Fibroblast of skin of right quadriceps (primary cell): ENCODE data around the gene CHST1.
A peak's percentile ranks its signal among the peaks of the same experiment; 100 is the strongest.

Source experiments
- DNase-seq: peaks from one replicate; pipeline ENCODE4 v3.0.0-alpha.2; 2013

The CHST1 gene

DNA sequence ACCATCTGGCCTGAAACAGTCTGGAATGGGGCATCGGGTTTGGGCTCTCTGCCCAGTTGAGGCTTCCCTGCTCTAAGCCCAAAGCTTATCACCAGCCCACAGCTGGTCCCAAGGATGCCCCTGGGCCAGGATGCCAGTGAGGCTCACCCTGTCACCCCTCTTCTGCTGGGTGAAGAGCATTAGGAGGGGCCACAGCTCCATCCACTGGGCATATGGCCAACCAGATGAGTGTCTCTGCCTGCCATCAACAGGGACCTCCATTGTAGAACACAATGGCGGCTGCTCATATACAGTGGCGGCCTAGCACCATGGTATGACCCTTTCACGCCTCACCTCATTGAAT is 5.6 kb downstream of the CHST1 start:
- no peak for DNase-seq

DNA sequence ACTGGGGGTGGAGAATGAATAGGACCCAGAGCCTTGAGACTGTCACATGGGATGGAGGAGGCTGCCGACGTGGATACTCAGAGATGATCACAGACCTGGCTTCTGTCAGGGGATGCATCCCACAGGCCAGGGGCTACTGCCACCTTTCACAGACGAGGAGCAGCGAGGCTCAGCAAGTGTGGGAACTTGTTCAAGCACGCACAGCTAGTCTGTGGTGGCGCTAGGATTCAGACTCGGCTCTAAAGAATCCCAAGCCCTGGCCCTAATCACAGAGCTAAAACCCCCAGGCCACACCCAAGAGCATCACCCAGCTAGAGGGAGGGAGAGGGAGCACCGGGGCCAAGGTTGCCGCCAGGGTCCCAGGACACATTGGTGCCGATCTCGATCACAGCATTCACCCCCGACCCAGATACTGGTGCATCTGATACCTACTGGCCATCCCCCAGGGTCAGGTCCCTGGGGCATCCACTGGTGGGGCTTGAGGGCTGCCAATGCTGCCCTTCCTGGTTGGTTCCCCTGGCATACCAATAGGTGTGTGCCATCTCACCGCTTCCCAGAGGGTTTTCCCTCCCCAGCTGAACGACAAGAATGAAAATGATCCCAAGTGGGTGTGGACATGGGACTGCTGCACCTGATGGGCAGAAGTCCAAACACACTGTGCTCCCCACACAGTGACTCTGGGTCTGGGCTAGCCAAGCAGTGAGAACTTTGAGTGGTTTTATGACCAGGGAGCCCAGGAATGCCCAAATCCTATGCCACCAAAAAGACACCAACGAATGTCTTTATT is 6.2 kb downstream of the CHST1 start:
- DNase-seq = no peak

DNA sequence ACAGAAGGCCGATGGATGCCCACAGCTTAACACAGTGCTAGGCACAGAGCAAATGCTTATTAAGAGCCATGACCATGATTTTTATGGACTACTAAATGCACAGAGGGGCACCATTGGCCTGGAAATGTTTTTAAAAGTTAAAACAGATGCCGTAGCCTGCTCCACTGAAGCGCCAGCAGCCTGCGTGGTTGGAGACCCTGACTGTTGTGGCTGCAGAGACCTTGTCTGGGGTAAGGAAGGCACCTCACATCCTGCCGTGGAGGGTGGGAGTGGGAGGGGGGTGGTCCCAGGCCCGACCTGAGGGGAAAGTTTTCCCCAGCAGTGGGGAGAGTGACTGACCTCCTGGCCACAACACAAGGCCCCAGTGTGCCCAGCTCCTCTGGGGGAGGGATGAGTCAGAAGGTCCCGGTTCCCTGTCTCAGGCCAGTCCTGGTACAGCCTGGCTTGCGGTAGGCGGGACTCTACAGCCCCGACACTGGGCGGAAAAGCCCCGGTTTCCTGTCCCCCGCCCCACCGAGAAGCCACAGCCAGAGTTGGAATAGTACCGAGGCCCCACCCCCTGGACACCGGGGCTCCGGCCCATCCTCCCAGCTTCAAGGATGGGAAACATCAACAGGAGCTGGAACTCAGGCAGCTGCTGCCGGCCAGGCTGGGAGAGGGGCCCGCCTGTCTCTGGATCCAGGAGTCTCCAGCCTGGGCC is 7.0 kb downstream of the CHST1 start:
- DNase-seq = peak; percentile 59

DNA sequence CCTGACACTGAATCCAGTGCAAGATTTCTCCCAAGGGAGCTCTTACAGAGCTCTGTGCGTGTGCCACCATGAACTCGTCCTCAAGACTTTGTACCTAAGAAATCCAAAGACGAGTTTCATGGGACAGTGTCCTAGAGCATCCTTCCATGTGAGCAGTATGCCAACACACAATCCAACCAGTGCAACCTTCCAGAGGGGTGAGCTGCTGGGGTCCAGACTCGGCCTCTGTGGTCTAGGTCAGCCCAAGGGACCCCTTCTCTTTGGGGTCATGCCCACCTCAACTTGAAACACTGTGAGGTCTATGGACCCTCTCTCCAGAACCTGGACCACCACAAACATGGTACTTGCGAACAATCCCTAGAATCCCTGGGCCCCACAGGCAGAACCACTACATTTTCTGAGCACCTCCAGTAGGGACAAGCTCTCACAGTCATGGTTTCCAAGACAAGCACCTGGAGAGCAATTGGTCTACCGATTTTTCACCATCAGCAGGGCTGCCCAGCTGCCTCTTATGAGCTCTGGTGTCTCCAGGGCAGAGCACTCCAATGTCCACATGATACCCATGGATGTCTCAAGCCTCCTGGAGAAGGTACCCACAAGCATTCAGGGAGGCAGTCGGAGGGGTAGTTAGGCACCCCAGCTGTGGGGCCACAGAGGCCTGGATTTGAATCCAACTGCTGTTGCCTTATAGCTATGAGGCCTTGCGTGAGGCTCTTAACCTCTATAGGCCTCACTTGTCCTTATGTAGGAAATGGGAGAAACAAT is 7.7 kb downstream of the CHST1 start:
- no peak for DNase-seq

DNA sequence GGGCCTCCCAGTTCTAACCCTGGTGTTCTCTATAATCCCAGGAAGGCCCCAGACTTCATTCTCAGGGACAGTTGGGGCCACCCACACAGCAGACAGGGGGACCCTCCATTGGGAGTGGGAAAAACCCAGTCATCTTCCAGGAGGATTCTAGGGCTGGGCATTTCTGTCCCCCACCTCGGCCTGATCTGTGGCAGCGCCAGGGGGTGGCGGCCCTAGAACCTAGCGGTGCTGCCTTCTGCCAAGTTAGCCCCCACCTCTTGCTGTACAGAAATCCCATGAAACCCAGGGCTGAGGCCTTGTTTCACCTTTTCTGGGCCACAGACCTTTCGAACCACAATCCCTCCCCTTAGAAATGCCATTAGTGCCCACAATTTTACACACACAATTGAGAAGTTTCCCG is 9.6 kb downstream of the CHST1 start:
- no peak for DNase-seq

DNA sequence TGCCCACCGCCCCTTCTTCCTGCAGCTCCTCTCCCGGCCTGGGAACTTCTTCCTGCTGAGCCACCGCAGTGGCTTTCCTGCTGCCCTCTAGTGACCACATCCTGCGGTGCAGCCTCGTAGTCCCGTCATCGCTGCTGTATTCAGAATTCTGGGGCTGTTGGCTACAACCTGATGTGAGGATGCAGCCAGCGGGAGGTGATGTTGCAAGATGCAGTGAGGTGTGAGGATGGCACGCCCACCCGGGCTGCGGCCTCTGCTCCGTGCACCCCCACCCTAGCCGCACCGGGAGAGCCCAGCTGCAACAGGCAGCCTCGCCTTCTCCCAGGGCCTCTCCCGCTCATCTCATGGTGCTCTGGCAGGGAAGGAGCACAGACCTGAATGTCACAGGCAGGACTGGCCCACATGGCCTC is 10.1 kb downstream of the CHST1 start:
- DNase-seq = peak; percentile 55

DNA sequence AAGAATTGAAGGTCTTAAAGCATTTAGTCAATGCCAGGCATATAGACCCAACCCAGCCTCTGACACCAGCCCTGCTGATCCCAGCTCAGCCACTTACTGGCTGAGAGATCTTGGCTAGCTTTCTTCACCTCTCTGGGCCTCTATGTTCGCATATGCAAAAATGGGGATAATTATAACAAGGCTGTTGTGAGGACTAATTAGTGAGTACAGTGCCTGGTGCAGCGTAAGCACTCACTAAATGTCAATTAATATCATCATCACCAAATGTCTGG is 10.5 kb downstream of the CHST1 start:
- DNase-seq = no peak

DNA sequence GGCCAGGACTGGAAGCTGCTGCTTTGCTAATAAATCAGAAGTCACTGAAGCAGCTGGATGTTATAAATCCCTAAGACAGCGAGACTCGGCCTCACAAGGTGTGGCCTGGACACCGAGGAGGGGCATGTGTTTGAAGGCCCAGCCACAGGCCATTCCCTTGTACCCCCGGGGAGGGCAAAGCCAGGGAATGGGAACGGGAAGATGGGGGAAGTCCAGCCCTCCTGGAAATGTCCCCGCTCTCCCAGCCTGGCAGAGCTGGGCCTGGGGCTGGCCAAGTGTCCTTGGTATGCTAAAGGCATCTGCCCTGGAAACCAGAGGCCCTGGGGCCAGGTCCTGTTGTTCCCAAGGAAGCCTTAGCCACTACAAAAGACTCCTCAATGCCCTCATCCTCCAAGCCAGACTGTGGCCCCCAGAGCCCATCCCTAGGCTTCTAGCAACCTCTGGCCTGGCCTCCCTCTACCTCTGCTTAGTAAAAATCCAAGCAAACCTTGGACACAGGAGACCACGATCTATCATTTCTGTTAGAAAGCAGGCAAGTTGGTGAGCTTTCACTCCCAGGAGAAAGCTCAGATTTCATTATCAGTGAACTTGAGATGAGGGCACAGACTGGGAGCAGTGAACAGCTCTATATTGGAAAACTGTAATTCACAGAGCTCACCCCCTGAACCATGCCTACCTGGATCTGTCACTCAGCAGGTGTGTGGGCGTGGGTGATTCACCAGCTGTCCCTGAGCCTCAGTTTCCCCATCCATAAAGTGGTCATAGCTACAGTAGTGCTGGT is 11.0 kb downstream of the CHST1 start:
- DNase-seq = no peak

DNA sequence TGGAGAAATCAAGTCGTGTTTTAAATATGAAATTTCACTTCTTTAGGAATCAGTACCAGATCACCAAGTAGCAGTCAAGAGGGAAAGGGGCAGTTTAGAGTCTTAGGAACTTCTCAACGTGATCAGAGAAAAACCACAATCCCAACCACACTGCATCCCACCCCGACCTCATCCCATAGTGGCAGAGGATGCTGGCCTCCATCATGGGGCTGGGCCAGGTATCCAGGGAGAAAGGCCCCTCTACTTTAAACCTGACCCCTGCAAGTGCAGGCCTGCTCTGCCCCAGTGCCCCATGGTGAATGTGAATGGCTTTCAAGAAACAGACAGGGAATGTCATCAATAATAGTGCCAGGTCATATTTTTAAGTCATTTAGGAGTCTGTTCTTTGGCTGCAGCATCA is 12.1 kb downstream of the CHST1 start:
- DNase-seq = no peak

DNA sequence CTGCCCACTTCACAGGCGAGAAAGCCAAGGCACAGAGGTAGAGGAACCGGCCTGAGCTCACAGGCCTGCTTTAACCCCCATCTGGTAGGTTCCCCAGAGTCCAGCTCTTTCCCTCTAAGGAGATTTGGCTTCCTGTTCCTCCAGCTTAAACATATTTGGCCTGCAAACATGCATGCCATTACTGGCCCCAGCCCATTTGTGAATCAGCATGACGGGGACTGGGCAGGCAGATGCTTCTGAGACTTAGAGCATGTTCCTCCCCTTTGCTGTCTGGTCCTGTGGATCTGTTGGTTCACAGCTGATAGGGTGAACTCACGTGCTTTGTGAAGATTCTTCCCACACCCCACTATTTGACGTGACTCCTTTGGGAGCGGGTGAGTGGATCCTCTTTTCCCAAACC is 12.6 kb downstream of the CHST1 start:
- peak; percentile 48 for DNase-seq

DNA sequence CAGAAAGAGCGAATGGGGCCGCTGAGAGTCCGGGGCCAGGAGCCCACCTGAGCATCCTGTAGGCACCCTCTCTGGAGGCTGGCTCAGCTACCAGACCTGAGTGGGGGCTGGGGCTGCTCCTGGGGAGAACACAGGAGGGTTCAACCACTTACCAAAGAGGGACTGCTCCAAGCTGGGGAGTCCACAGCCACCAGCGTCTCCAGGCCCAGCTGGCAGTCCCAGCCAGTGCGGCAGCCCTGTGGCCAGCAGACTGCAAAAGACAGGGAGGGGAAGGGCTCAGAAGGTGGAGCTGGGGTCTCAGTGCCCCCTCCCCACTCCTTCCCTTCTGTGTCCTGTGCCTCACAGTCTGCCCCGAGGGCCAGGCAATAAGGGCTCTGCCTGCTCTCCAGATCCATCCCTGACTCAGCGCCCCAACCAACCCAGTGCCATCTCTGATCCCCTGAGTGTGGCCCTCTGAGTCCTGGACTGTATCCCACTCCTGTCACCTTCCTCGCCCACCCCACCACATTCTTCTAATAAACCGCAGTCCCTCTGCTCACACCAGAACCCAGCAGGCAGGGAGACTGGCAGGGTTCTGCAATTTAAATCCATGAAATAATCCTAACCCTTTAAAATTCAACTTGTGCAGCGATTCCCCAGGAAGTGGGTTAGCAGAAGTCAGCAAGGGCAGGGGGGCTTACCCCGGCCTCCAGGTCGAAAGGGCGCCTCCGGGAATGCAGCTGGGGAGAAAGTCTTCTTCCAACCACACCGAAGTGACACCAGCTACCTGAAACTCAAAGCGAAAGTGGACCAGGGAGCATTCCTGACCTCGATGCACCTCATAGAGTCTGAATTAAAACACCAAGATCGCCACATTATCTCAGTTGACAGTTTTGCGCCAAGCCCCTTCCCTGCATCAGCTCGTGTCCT is 13.3 kb downstream of the CHST1 start:
- no peak for DNase-seq

DNA sequence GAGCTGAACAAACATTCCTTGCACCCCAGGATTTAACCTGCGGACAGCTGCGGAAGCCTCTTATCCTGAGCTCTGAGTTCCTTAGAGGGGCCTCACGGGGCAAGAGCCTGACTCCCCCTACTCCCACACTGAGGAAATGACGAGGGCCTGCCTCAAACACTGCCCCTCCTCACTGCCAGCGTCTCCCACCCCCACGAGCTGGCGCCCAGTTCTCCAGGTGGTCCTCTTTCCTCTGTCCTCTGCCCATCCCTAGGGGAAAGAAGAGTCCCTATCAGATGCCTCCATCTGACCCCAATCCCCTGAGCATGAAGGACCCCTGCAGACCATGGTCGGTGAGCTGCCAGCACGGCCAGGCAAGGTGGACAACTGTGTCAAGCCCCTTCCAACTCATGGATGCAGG is 14.3 kb downstream of the CHST1 start:
- DNase-seq = no peak

DNA sequence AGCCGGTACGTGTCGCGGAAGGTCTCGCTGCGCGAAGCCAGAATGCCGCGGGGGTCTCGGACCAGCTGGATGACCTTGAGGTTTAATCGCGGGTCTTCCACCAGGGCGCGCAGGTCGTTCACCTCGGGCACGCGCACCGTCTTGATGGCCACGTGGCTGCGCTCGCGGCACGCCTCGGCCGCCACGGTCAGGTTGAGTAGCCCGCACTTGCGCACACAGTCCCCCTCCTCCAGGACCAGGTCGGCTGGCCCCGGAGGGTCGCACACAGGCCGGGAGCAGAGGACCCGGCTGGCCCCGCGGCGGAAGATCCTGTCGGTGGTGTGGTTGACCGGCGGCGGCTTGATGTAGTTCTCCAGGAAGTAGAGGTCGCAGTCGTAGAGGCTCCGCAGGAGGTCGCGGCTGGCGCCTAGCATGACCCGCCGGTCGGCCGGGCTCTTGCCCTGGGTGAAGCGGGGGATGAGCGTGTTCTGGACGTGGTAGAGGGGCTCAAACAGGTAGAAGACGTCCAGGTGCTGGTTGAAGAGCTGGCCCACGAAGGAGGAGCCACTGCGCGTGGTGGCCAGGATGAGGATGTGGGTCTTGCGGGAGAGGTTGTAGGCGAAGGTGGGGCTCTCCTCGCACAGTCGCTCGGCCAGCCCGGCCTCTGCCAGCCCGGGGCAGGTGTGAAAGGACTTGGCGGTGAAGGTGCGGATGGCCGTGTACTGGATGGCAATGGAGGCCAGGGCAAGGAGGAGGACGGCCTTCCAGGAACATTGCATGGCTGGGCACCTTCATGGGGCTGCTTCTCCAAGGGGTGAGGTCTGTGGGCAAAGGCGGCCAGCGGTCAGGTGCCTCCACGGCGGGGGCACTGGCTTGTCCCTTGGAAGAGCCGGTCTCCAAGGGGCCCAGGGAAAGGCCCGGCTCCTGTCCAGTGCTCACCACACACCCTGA is 15.0 kb downstream of the CHST1 start:
- DNase-seq = no peak

DNA sequence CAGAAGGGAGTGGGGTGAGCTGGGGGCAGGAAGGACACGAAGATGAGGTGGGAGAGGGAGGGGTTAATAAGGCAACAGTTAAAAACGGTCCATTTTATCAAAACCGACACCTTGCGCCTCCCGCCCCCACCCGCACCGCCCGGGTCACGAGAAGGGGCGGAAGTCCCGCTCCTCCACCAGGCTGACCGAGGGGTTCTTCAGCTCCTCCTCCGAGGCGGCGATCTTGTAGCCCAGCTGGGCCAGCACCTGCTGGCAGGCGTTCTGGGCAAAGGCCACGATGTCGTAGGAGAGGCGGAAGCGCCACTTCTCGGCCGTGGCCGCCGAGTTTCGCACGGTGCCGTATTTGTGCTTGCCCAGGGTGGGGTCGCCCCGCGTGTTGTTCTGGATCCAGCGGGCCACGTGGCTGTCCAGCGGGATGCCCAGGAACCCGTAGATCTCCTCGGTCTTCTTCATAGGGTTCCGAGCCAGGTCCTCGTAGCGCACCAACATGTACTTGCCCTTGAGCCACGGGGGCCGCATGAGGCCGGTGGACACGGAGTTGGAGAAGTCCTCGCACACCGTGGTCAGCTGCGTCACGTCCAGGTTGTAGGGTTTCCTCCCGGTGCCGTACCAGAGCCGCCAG is 15.8 kb downstream of the CHST1 start:
- DNase-seq = no peak

DNA sequence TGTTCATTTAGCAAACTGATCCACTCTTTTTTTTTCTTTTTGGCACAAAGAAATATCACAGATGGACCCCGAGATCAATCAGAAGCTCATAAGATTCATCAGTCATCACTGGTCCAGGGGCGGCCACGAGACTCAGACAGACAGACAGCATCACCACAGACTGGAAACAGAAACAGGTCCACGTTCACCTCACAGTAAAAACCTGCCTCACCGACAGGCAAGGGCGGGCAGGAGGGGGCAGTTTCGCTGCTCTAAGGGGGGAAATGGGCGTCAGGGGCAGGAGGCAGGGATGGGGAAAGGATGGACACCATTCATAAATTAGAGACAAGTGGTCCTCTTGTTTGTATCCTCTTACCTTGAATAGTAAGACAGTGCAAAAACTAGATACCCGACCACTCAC is 16.5 kb downstream of the CHST1 start:
- no peak for DNase-seq

DNA sequence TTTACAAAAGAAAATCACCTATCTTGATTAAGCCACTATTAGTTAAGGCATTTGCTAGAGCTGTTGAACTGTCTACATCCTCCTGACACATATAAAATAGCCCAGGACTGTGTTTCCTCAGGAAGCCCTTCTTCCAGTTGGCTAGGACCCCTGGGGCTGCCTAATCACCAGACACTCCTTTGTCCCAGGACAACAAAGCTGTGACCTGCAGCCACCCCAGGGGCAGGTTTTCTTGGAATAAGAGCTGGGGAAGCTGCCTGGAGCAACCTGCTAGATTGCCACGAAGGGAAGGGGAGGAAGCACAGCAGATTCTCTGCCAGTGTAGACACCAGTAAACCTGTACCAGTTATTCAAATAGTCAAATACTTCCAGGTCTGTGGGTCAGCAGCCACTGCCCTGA is 17.6 kb downstream of the CHST1 start:
- no peak for DNase-seq

DNA sequence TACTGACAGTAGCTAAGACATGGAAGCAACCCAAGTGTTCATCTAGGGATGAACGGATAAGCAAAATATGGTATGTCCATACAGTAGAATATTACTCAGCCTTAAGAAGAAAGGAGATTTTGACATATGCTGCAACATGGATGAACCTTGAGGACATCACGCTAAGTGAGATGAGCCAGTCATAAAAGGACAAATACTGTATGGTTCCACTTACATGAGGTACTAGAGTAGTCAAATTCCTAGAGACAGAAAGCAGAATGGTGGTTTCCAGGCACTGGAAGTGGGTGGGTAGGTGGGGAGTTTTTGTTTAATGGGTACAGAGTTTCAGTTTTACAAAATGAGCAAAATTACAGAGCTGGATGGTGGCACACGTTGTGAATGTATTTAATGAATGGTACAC is 18.1 kb downstream of the CHST1 start:
- DNase-seq = no peak

DNA sequence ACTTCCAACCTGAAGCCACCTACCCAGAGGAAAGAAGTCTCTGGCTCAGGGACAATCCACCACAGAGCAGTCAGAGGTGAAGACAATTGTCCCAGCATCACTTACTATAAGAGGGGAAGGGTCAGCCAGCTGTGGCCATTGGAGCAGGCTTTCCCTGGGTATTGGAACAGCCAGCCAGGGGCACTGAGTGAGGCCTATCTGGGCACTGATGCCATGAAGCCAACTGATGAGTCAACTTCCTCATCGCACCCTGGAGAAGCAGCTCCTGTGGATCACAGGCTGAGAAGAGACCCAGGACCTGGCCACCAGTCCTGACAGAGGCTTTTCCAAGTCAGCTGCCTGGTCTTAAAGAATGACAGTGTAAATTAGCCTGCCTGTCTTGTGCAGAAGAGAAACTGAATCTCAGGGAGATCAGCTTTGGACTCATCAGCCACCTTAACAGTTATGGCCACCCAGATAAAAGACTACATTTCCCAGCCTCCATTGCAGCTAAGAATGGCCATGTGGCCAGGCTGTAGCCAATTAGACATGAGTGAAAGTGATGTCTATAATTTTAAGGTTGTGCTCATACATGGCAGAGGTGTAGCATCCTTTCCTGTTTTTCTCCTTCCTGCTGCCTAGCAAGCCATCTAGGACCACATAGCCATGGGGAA is 19.0 kb downstream of the CHST1 start:
- DNase-seq = no peak

DNA sequence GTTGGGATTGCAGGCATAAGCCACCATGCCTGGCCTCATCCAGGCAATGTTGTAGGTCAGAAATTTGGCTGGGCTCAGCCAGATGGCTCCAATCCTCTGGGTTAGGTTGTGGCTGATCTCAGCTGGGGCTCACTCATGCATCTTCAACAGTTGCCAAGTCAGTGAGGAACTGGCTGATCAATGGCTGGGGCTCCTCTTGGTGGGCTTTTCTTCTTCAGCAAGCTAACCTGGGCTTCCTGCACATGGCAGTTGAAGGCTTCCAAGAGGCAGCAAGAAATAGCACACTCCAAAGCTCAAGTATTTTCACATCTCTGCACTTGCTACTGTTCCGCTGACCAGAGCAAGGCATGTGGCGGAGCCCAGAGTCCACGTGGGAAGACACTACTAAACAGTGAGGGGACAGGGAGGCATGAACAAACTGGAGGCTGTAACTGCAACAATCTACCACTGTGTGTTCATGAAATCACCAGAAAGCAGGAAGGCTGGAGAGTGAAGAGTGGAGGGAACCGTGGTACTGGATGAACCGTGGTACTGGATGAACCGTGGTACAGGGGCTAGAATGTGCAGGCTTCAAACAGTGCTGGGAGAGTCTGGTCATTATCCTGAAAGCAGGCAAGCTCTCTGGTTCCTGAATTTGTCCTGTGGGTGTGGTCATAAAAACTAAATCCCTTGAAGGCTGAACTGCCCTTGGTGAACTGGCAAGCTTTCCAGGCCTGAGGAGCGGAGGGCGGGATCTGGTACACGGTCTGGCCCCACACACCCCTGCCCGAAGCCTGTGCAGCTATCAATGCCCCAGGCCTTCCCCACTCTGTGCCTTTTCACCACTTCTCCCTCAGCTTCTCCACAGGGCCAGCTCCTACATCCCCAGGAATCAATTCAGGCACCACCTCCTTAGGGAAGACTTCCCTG is 20.2 kb downstream of the CHST1 start:
- no peak for DNase-seq
